ENCODE measurements around the gene HCCS. TPM values are rescaled to one million over a fixed set of nuclear protein-coding genes. Genes with fewer than 3 reads are reported as not detected.
"Not testable (repeated sequence)": the region's sequence is repeated elsewhere in the genome, so short reads cannot be mapped to it uniquely, and the experiment has no call there.

Gene HCCS
- total and polyA plus RNA-seq, 3 experiments from 2014 or later, result 25.0 to 36.2 (median 35.3) TPM

DNA sequence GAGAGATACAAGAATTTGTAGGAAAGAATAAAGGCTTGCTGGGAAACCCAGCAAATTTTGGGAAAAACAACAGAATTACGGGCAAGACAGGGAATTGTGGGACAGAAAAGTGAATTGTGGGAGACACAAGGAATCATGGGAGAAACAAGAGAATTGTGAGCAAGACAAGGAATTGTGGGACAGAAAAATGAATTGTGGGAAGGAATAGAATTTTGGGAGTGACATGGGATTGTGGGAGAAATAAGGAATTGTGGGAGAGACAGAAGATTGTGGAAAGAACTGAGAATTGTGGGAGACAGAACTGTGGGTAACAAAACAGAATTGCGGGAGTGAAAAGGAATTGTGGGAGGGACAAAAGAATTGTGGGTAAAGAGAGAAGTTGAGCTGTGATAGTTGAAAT, 1.2 kb upstream of the HCCS start:
- Histone ChIP-seq H3K27me3 (ENCODE audit: insufficient read depth, low read length, poor library complexity, severe bottlenecking) (no peaks in the 10 kb centered on the region), H3K9me3 (ENCODE audit: low read length) (no peaks in the 10 kb centered on the region), H3K4me3 (ENCODE audit: low read length) (no peak overlapping the region), H3K36me3 (ENCODE audit: insufficient read depth, low read length) (peaks cover 3% of the 10 kb centered on the region), H3K27ac (ENCODE audit: low read depth, low read length) (no peak overlapping the region), H3K4me1 (ENCODE audit: insufficient read depth, low read length) (peaks cover 13% of the 10 kb centered on the region)
- H3K9me3 Mint-ChIP-seq, result peaks cover 0 to 2% (median 0%) of the 10 kb centered on the region in 5 donors
- peaks cover 18 to 37% (median 19%) of the 10 kb centered on the region in 3 donors for H3K4me1 Mint-ChIP-seq
- no peak overlapping the region for H3K4me3 Mint-ChIP-seq
- H3K36me3 Mint-ChIP-seq, result peaks cover 0 to 29% (median 0%) of the 10 kb centered on the region in 3 donors
- POLR2A ChIA-PET, result no interaction called here
- no peaks in the 10 kb centered on the region for H3K27me3 Mint-ChIP-seq
- CTCF ChIA-PET, result no interaction called here
- no peak overlapping the region for H3K27ac Mint-ChIP-seq
- DNase-seq, result no peak

DNA sequence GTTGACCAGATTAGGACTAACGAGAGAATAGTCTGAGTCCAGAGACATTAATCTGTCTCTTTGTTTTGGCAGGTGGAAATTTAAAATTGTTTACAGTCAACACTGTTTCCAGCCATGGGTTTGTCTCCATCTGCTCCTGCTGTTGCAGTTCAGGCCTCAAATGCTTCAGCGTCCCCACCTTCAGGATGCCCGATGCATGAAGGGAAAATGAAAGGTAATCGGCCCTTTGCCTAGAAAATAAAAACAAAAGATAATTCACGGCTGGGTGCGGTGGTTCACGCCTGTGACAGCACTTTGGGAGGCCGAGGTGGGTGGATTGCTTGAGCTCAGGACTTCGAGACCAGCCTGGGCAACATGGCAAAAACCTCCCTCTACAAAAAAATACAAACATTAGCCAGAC, 815 bp downstream of the HCCS start:
- H3K4me1 ChIP-seq (ENCODE audit: insufficient read depth, low read length), result peaks cover 13% of the 10 kb centered on the region
- H3K27me3 Mint-ChIP-seq, result no peaks in the 10 kb centered on the region
- H3K4me3 Mint-ChIP-seq, result peak overlapping the region in 2 of 7 donors; percentile 38 to 93
- DNase-seq, result no peak
- ChIA-PET CTCF (no interaction called here), POLR2A (no interaction called here)
- H3K9me3 Mint-ChIP-seq, result peaks cover 0 to 2% (median 0%) of the 10 kb centered on the region in 5 donors
- peak overlapping the region; percentile 94 to 99 (median 98) for H3K27ac Mint-ChIP-seq
- H3K4me3 ChIP-seq (ENCODE audit: low read length), result peak overlapping the region; percentile 67
- peak overlapping the region; percentile 87 for H3K27ac ChIP-seq (ENCODE audit: low read depth, low read length)
- H3K36me3 ChIP-seq (ENCODE audit: insufficient read depth, low read length), result peaks cover 12% of the 10 kb centered on the region
- no peaks in the 10 kb centered on the region for H3K27me3 ChIP-seq (ENCODE audit: insufficient read depth, low read length, poor library complexity, severe bottlenecking)
- peaks cover 0 to 49% (median 4%) of the 10 kb centered on the region in 3 donors for H3K36me3 Mint-ChIP-seq
- H3K9me3 ChIP-seq (ENCODE audit: low read length), result no peaks in the 10 kb centered on the region
- peaks cover 18 to 37% (median 23%) of the 10 kb centered on the region in 3 donors for H3K4me1 Mint-ChIP-seq

GRCh38 chrX:11113731-11114130, 2.6 kb downstream of the HCCS start:
- no peak overlapping the region for H3K4me3 ChIP-seq (ENCODE audit: low read length)
- H3K9me3 Mint-ChIP-seq, result peaks cover 0 to 2% (median 0%) of the 10 kb centered on the region in 5 donors
- H3K4me1 ChIP-seq (ENCODE audit: insufficient read depth, low read length), result peaks cover 13% of the 10 kb centered on the region
- H3K27me3 ChIP-seq (ENCODE audit: insufficient read depth, low read length, poor library complexity, severe bottlenecking), result no peaks in the 10 kb centered on the region
- no peaks in the 10 kb centered on the region for H3K9me3 ChIP-seq (ENCODE audit: low read length)
- H3K36me3 Mint-ChIP-seq, result peaks cover 0 to 66% (median 6%) of the 10 kb centered on the region in 3 donors
- POLR2A ChIA-PET, result no interaction called here
- H3K27ac Mint-ChIP-seq, result peak overlapping the region; percentile 13 to 99 (median 56)
- peak overlapping the region in 1 of 7 donors; percentile 74 for H3K4me3 Mint-ChIP-seq
- H3K4me1 Mint-ChIP-seq, result peaks cover 18 to 37% (median 23%) of the 10 kb centered on the region in 3 donors
- H3K27ac ChIP-seq (ENCODE audit: low read depth, low read length), result no peak overlapping the region
- H3K36me3 ChIP-seq (ENCODE audit: insufficient read depth, low read length), result peaks cover 18% of the 10 kb centered on the region
- CTCF ChIA-PET, result interaction anchor here (1.3 kb wide), 1 partner anchor 19 kb away, joined by 3 read pairs; no protein-coding TSS in a partner anchor
- DNase-seq, result no peak
- no peaks in the 10 kb centered on the region for H3K27me3 Mint-ChIP-seq

- no peaks in the 10 kb centered on the region for H3K27me3 Mint-ChIP-seq
- Histone ChIP-seq H3K9me3 (ENCODE audit: low read length) (no peaks in the 10 kb centered on the region), H3K36me3 (ENCODE audit: insufficient read depth, low read length) (peaks cover 24% of the 10 kb centered on the region), H3K27ac (ENCODE audit: low read depth, low read length) (no peak overlapping the region), H3K27me3 (ENCODE audit: insufficient read depth, low read length, poor library complexity, severe bottlenecking) (no peaks in the 10 kb centered on the region), H3K4me1 (ENCODE audit: insufficient read depth, low read length) (no peaks in the 10 kb centered on the region), H3K4me3 (ENCODE audit: low read length) (no peak overlapping the region)
- ChIA-PET CTCF (no interaction called here), POLR2A (no interaction called here)
- peaks cover 3 to 93% (median 14%) of the 10 kb centered on the region in 3 donors for H3K36me3 Mint-ChIP-seq
- no peak for DNase-seq
- H3K9me3 Mint-ChIP-seq, result peaks cover 0 to 2% (median 0%) of the 10 kb centered on the region in 5 donors
- H3K27ac Mint-ChIP-seq, result no peak overlapping the region
- no peak overlapping the region for H3K4me3 Mint-ChIP-seq
- H3K4me1 Mint-ChIP-seq, result peaks cover 4 to 16% (median 15%) of the 10 kb centered on the region in 3 donors
These were observed 6.6 kb downstream of the HCCS start for GRCh38 chrX:11117745-11118144.

DNA sequence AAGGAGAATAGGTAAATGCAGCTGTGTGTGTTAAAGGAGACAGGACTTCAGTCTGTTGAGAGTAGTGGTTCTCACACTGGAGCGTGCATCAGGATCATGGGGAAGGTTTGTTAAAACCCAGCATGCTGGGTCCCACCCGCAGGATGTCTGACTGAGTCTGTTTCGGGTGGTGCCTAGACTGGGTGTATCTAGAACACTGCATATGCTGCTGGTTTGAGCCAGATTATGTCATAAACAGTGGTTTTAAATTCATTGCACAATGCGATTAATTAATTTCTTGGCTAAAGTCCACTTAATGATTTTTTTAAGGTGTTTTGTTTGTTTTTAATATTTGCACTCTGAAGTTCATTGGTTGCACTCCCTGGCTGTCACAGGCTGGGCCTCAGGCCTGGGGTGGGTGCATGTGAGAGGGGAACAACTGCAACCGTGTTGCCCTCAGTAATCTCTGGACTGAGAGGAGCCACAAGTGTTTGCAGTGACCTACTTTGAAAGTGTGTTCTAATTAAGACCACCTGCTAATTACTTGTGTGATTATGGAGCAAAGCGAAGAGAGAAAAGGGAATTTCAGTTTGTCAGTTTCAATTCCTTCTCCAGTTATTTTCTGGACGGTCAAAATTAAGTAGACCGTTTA, 8.3 kb downstream of the HCCS start:
- H3K4me1 ChIP-seq (ENCODE audit: insufficient read depth, low read length), result no peaks in the 10 kb centered on the region
- H3K27ac ChIP-seq (ENCODE audit: low read depth, low read length), result no peak overlapping the region
- POLR2A ChIA-PET, result no interaction called here
- no peak overlapping the region for H3K4me3 ChIP-seq (ENCODE audit: low read length)
- Mint-ChIP-seq H3K27me3 (no peaks in the 10 kb centered on the region), H3K9me3 (no peaks in the 10 kb centered on the region), H3K27ac (peak overlapping the region in 1 of 8 donors; percentile 52), H3K36me3 (peaks cover 3 to 85% (median 14%) of the 10 kb centered on the region in 3 donors), H3K4me1 (peaks cover 0 to 6% (median 0%) of the 10 kb centered on the region in 3 donors), H3K4me3 (no peak overlapping the region)
- peaks cover 24% of the 10 kb centered on the region for H3K36me3 ChIP-seq (ENCODE audit: insufficient read depth, low read length)
- no peak for DNase-seq
- H3K27me3 ChIP-seq (ENCODE audit: insufficient read depth, low read length, poor library complexity, severe bottlenecking), result no peaks in the 10 kb centered on the region
- no peaks in the 10 kb centered on the region for H3K9me3 ChIP-seq (ENCODE audit: low read length)
- CTCF ChIA-PET, result no interaction called here

DNA sequence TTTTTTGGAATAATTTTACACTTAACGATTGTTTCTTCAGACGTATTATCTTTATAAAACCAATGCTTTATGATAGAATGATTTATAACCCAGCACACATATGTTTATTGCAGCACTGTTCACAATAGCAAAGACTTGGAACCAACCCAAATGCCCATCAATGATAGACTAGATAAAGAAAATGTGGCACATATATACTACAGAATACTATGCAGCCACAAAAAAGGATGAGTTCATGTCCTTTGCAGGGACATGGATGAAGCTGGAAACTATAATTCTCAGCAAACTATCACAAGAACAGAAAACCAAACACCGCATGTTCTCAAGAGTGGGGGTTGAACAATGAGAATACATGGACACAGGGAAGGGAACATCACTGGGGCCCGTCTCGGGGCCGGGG, 12.0 kb downstream of the HCCS start:
- H3K27ac ChIP-seq (ENCODE audit: low read depth, low read length); H3K4me3 Mint-ChIP-seq; H3K27ac Mint-ChIP-seq; H3K27me3 ChIP-seq (ENCODE audit: insufficient read depth, low read length, poor library complexity, severe bottlenecking); H3K9me3 Mint-ChIP-seq; DNase-seq; H3K9me3 ChIP-seq (ENCODE audit: low read length); CTCF ChIA-PET; POLR2A ChIA-PET; H3K27me3 Mint-ChIP-seq; H3K4me3 ChIP-seq (ENCODE audit: low read length); H3K4me1 ChIP-seq (ENCODE audit: insufficient read depth, low read length); H3K4me1 Mint-ChIP-seq: not testable (repeated sequence)
- peaks cover 12% of the 10 kb centered on the region for H3K36me3 ChIP-seq (ENCODE audit: insufficient read depth, low read length)
- peaks cover 3 to 49% (median 10%) of the 10 kb centered on the region in 3 donors for H3K36me3 Mint-ChIP-seq

DNA sequence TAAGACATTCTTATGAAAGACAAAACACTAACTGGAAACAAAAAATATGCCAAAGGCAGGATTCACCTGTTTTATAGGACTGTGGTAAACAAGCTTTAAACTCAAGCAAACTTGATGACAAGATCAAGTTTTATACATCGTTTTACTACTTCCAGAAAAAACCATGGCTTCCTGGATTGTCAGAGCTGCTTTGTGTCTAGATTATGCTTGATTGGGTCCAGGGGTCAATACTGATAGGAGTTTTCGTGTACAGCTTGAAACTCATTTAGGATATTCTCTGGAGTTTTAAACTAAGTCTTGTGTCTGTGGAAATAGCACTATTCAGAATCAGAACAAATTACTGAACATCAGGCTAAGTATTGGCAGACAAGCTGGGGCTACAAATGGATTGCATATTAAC, 13.0 kb downstream of the HCCS start:
- no peaks in the 10 kb centered on the region for H3K27me3 ChIP-seq (ENCODE audit: insufficient read depth, low read length, poor library complexity, severe bottlenecking)
- no peak overlapping the region for H3K27ac ChIP-seq (ENCODE audit: low read depth, low read length)
- no peak overlapping the region for H3K4me3 ChIP-seq (ENCODE audit: low read length)
- no peak overlapping the region for H3K4me3 Mint-ChIP-seq
- ChIA-PET POLR2A (no interaction called here), CTCF (no interaction called here)
- peaks cover 0 to 3% of the 10 kb centered on the region in 2 donors for H3K27me3 Mint-ChIP-seq
- H3K4me1 Mint-ChIP-seq, result no peaks in the 10 kb centered on the region
- DNase-seq, result no peak
- no peaks in the 10 kb centered on the region for H3K9me3 ChIP-seq (ENCODE audit: low read length)
- H3K27ac Mint-ChIP-seq, result no peak overlapping the region
- H3K36me3 ChIP-seq (ENCODE audit: insufficient read depth, low read length), result peaks cover 6% of the 10 kb centered on the region
- H3K4me1 ChIP-seq (ENCODE audit: insufficient read depth, low read length), result no peaks in the 10 kb centered on the region
- H3K36me3 Mint-ChIP-seq, result peaks cover 3 to 39% (median 8%) of the 10 kb centered on the region in 3 donors
- H3K9me3 Mint-ChIP-seq, result no peaks in the 10 kb centered on the region

DNA sequence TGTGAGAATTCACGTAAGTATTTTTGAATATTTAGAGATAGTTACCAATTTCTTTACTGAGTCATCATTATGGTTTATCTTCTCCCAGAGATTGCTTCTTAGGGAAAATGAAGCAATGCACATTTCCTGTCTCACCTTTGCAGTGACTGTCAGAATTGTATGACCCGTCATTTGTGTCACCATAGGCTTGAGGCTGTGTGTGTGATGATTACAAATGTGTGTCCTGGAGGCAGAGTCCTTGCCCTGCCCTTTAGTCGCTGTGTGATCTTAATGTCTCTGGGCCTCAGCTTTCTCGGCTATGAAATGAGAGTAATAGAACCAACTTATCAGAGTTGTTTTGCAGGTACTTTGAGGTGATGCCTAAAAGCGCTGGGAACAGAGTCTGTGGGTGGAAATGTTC, 13.9 kb downstream of the HCCS start:
- Mint-ChIP-seq H3K27me3 (peaks cover 0 to 3% of the 10 kb centered on the region in 2 donors), H3K36me3 (peaks cover 3 to 30% (median 8%) of the 10 kb centered on the region in 3 donors), H3K4me3 (no peak overlapping the region), H3K27ac (no peak overlapping the region), H3K4me1 (no peaks in the 10 kb centered on the region), H3K9me3 (no peaks in the 10 kb centered on the region)
- Histone ChIP-seq H3K27ac (ENCODE audit: low read depth, low read length) (no peak overlapping the region), H3K4me3 (ENCODE audit: low read length) (no peak overlapping the region), H3K9me3 (ENCODE audit: low read length) (no peaks in the 10 kb centered on the region), H3K36me3 (ENCODE audit: insufficient read depth, low read length) (peaks cover 6% of the 10 kb centered on the region), H3K4me1 (ENCODE audit: insufficient read depth, low read length) (no peaks in the 10 kb centered on the region), H3K27me3 (ENCODE audit: insufficient read depth, low read length, poor library complexity, severe bottlenecking) (no peaks in the 10 kb centered on the region)
- ChIA-PET POLR2A (no interaction called here), CTCF (interaction anchor here (1.3 kb wide), 1 partner anchor 11 kb away, joined by 4 read pairs; no protein-coding TSS in a partner anchor)
- no peak for DNase-seq

Data from CD8-positive, alpha-beta memory T cell (primary cell).